ENCODE results near the gene TMPRSS2. TPM values are rescaled to one million over a fixed set of nuclear protein-coding genes. Genes with fewer than 3 reads are reported as not detected.

TMPRSS2 gene
- total RNA-seq, 1 donor from 2014 or later: not detected

- intact Hi-C loops (cut with DNase I): no loop called here
- DNase-seq: no peak
- ATAC-seq (ENCODE audit: poor library complexity): no peak
These were observed 19.9 kb downstream of the TMPRSS2 start for GRCh38 chr21:41488080-41488479.

DNA sequence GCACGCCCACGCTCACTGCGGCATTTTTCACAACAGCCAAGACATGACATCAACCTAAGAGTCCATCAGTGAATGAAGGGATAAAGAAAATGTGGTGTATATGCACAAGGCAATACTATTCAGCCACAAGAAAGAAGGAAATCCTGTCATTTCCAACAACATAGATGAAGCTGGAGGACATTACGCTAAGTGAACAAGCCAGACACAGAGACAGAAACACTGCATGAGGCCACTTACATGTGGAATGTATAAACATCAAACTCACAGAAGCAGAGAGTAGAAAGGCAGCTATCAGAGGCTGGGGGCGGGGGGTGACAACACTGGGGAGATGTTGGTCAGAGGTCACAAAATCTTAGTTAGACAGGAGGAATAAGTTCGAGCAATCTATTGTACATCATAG lies 20.9 kb downstream of the TMPRSS2 start:
- intact Hi-C loops (cut with DNase I): no loop called here
- no peak for DNase-seq
- ATAC-seq (ENCODE audit: poor library complexity): no peak

DNA sequence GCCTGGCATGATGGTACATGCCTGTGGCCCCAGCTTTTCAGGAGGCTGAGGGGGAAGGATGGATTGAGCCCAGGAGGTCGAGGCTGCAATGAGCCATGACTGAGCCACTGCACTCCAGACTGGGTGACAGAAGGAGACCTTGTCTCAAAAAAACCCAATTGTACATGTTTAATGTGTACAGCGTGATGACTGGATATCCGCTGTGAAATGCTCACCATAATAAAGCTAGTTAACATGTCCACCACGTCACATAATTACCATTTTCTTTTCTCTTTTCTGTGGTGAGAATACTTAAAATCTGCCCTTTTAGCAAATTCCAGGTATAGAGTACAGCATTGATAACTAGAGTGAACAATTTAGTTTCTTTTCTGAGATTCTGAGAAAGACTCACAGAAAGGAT lies 24.0 kb downstream of the TMPRSS2 start:
- ATAC-seq (ENCODE audit: poor library complexity) (no peak), DNase-seq (no peak)
- intact Hi-C loops (cut with DNase I): no loop called here

- ATAC-seq (ENCODE audit: poor library complexity) (no peak), DNase-seq (no peak)
- intact Hi-C loops (cut with DNase I): no loop called here
These were observed 24.5 kb downstream of the TMPRSS2 start for GRCh38 chr21:41483415-41483814.

DNA sequence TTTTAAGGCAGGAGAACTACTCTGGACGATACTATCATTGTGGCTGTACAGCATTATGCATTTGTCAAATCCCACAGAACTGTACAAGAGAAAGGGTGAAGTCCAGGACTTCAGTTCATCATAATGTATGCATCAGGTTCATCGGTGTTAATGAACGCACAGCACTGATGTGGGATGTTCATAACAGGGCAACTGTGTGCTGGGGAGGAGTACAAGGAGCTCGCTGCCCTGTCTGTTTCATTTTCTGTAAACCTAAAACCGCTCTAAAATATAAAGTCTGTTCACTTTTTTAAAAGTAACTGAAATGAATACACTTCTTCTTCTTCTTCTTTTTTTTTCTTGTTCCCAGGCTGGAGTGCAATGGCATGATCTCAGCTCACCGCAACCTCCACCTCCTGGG lies 25.0 kb downstream of the TMPRSS2 start:
- intact Hi-C loops (cut with DNase I): no loop called here
- no peak for DNase-seq
- no peak for ATAC-seq (ENCODE audit: poor library complexity)

DNA sequence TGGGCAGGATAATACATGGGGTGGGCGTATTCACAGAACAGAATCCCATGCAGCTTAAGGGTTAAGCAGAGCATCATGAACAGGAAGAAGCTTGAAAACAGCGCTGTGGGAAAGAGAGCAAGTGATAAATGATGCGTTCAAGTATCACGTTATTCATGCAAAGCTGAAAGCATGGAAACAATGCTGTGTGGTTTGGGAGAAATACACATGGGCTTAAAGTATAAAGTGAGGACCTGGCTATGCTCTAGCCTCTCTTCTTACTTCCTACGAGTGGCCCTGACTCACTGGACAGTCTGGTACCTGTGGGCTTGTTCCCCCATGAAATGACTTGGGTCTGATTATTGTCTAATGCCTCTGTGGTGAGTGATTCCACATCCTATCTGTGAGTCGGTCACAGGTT lies 25.7 kb downstream of the TMPRSS2 start:
- DNase-seq: no peak
- intact Hi-C loops (cut with DNase I): no loop called here
- ATAC-seq (ENCODE audit: poor library complexity): no peak

DNA sequence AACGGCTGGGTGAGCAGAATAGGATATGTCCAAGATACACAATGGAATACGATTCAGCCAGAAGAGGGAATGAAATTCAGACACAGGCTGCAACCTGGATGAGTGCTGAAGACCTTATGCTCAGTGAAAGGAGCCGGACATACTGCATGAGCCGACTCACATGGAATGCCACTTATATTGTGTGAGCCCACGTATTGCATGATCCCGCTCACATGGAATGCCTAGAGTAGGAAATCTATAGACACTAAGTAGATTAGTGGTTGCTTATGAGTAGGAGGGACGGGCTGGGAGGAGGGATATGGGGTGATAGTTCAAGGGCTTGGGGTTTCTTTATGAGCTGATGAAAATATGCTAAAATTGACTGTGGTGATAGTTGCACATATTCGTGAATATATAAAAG lies 26.8 kb downstream of the TMPRSS2 start:
- DNase-seq (no peak), ATAC-seq (ENCODE audit: poor library complexity) (no peak)
- intact Hi-C loops (cut with DNase I): no loop called here

DNA sequence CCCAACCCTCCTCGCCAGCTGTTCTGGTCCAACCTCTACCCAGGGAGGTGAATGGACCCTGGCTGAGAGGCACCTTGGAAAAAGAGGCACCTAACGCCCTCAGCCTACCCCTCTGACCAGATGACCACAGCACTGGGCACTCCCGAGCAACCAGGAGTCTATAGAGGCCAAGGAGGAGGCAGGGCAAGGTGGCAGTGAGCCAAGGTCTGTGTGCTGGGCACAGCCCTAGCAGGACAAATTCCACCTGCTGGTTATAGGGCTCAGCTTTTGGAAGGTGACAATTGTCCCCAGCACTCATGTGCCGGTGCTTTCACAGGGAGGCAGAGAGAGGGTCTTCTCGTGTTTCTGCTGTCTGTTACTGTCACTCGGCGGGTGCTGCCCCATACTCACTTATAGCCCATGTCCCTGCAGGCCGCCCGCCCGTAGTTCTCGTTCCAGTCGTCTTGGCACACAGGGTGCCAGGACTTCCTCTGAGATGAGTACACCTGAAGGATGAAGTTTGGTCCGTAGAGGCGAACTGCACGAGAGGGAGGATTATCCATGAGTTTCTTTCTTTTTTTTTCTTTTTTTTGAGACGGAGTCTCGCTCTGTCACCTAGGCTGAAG lies 27.8 kb downstream of the TMPRSS2 start:
- intact Hi-C loops (cut with DNase I): no loop called here
- DNase-seq (no peak), ATAC-seq (ENCODE audit: poor library complexity) (no peak)

GRCh38 chr21:41479686-41480085 lies 28.3 kb downstream of the TMPRSS2 start:
- ATAC-seq (ENCODE audit: poor library complexity) (no peak), DNase-seq (no peak)
- intact Hi-C loops (cut with DNase I): no loop called here

DNA sequence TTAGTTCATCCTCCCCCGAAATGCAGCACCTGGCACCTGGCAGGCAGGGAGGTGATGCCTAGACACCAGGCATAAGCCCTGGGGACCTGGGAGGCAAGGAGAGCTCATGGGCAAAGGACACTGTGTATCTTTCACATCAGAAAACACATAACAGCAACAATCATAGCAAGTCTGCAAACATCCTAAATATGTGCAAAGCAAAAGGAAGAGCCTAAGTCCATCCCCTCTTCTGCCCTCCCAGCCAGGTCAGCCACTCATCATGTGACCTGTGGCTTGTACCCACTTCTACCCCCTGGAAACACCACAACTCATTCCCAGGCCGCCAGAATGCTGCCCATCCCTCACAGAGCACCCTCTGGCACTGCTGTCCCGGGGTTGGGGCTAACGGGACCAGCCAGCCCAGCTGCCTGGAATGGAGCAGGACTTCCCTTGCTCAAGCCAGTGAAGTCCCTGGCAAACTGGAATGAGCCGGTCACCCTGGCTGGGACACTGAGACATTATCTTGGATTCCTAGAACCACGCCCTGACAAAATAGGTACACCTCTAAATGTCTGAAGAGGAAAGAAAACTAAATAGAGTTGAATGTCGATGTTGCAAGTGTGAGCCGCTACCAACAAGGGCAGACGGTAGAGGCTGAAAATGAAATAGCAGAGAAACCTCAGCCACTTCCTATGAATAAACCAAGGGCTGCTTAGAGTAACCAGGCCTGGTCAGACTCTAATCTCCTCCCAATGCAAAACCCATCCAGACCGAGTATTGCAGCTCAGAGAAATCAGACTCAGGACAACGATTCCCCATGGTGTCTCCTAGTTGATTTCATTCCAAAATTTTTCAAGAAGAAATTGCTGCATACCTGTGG lies 29.4 kb downstream of the TMPRSS2 start:
- ATAC-seq (ENCODE audit: poor library complexity) (no peak), DNase-seq (no peak)
- intact Hi-C loops (cut with DNase I): no loop called here

- intact Hi-C loops (cut with DNase I): no loop called here
- ATAC-seq (ENCODE audit: poor library complexity): no peak
- DNase-seq: no peak
These were observed 30.2 kb downstream of the TMPRSS2 start for GRCh38 chr21:41477641-41478318.

DNA sequence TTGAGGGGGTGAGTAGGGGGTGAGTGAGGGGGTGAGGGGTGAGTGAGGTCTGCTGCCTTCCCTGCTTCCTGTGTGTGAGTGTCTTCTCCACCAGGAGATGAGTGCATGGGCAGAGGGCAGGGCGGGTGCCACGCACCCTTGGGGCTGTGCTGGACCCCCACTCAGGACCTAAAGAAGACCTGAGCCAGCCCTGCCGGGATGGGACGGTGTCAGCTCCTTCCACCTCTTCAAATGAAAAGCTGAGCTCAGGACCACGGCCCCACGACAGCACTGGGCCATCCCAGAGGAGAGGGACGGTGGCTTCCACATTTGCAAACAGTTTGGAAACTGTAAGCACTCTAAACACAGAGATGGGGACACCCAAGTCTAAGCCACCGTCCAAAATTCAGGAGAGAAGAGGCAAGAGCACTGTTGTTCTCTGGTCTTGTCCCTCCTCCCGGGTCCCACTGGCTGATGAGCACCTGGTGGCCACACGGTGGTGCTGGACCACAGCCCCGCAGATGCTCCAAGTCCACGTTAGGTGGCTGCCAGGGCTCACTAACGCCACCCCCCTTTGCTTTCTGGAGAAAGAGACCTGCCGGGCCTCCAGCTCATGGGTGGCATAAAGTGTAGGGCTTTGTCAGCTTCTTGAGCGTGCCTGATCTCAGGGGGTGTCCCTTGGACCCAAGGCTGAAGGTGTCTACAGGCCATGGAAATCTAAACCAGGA lies 32.1 kb downstream of the TMPRSS2 start:
- ATAC-seq (ENCODE audit: poor library complexity) (no peak), DNase-seq (no peak)
- intact Hi-C loops (cut with DNase I): no loop called here

- ATAC-seq (ENCODE audit: poor library complexity): no peak
- intact Hi-C loops (cut with DNase I): no loop called here
- no peak for DNase-seq
These were observed 35.0 kb downstream of the TMPRSS2 start for GRCh38 chr21:41472753-41473548.

DNA sequence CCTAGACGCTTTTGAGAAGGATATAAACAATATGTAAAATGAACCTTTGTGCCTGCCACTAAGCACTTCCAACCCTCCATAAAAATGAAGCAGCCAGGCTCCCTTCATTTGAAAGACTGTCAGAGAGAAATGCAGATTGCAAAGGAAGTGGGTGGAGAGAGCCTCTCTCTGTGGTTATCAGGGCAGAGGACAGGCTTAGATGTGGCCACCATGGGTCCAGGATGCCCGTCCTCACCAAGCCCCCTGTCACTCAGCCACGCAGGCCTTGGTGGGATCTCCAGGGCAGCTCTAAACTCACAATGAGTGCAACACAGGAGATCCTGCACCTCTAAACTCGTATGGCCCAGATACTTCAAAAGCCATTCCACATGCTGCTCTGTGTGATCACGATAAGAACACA lies 37.9 kb downstream of the TMPRSS2 start:
- intact Hi-C loops (cut with DNase I): no loop called here
- DNase-seq (no peak), ATAC-seq (ENCODE audit: poor library complexity) (no peak)

GRCh38 chr21:41466024-41466820 lies 41.7 kb downstream of the TMPRSS2 start:
- intact Hi-C loops (cut with DNase I): loop anchor here (10.0 kb wide), 1 partner anchor 341 kb away; no protein-coding TSS in a partner anchor
- DNase-seq: no peak
- ATAC-seq (ENCODE audit: poor library complexity): no peak

DNA sequence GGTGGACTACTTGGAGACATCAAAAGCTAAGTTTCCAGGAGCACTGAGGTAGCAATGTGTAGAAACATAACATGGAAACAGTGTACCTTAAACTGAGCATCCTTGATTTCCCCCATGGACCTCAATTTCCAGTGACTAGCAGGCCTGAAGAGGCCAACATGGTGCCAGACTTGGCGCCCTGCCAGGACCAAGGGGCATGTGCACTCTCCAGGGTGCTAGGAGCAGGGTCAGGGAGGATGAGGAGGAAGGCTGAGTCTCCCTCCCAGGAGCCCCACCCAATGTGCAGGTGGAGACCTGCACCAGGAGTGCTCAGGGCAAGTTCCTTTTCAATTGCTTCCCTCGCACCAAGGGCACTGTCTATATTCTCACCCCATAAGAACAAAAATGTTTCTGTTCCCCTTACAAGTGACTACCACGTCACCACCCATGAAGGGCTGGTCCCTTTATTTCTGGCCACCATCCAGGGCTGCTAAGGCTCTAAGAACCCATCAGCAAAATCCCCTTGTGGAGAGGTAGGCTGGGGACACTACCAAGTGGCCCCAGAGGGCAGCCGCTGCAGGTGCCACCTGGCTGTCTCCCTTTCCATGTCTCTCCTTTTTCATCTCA lies 42.7 kb downstream of the TMPRSS2 start:
- DNase-seq: no peak
- intact Hi-C loops (cut with DNase I): loop anchor here (10.0 kb wide), 1 partner anchor 340 kb away; no protein-coding TSS in a partner anchor
- no peak for ATAC-seq (ENCODE audit: poor library complexity)

Data from Right ventricle myocardium superior (tissue), 1 donor.